ENCODE results near the gene RFX8. TPM values are rescaled to one million over a fixed set of nuclear protein-coding genes. Genes with fewer than 3 reads are reported as not detected.

Gene RFX8
- total and polyA plus RNA-seq, 2 of the 8 experiments (the other 6 are each of a cell fraction or from before 2014, with no cell fraction given), result 0.60 to 0.97 TPM

GRCh38 chr2:101415884-101416283, 59.0 kb downstream of the RFX8 start:
- Histone ChIP-seq H4K20me1 (replicated peaks in 1 of 2; ENCODE audit: control insufficient read depth in 1 of 2, insufficient read depth in 2 of 2, low read length in 2 of 2) (peaks cover 0 to 3% of the 10 kb centered on the region in 2 experiments), H3K36me3 (ENCODE audit: control insufficient read depth in 2 of 4, insufficient read depth in 4 of 4, low read length in 3 of 4) (no peaks in the 10 kb centered on the region), H3K23me2 (ENCODE audit: low read depth, low read length) (no peaks in the 10 kb centered on the region), H3K18ac (ENCODE audit: extremely low read depth, low read length) (no peak overlapping the region), H3K4me2 (ENCODE audit: insufficient read depth in 1 of 2, low read depth in 2 of 2, low read length in 2 of 2) (no peak overlapping the region), H3K79me2 (ENCODE audit: control insufficient read depth in 1 of 2, insufficient read depth in 2 of 2, low read length in 2 of 2) (no peaks in the 10 kb centered on the region), H3K9me3 (ENCODE audit: insufficient read depth in 2 of 2, low read depth in 1 of 2, low read length in 1 of 2) (peaks cover 0 to 6% of the 10 kb centered on the region in 2 experiments; a peak in 1 of 4 replicates), H4K91ac (replicated peaks; ENCODE audit: insufficient read length, low read length) (no peak overlapping the region), H2AK5ac (ENCODE audit: low read depth, low read length) (no peak overlapping the region), H3K14ac (ENCODE audit: insufficient read length) (no peak overlapping the region), H3K9ac (replicated peaks in 1 of 4; ENCODE audit: extremely low read depth in 1 of 4, low read depth in 3 of 4, low read length in 3 of 4) (no peak overlapping the region), H2BK12ac (ENCODE audit: low read depth, low read length) (no peak overlapping the region), H3K27ac (ENCODE audit: low read depth, low read length) (no peak overlapping the region), H4K8ac (ENCODE audit: extremely low read depth, insufficient read depth, low read length) (no peak overlapping the region), H3K23ac (ENCODE audit: insufficient read length) (no peak overlapping the region), H3K27me3 (replicated peaks in 1 of 4; ENCODE audit: control insufficient read depth in 3 of 4, extremely low read depth in 1 of 4, insufficient read depth in 3 of 4, low read length in 3 of 4) (no peaks in the 10 kb centered on the region), H4K5ac (ENCODE audit: insufficient read length, low read depth, low read length) (no peak overlapping the region), H2BK5ac (ENCODE audit: low read depth, low read length) (no peak overlapping the region), H3K4me1 (replicated peaks in 1 of 4; ENCODE audit: control insufficient read depth in 3 of 4, insufficient read depth in 4 of 4, low read length in 3 of 4) (peaks cover 0 to 3% (median under 1%) of the 10 kb centered on the region in 4 experiments; a peak in 3 of 7 replicates), H2AFZ (ENCODE audit: low read length) (no peak overlapping the region), H3K4ac (replicated peaks; ENCODE audit: insufficient read length, low read depth, low read length) (no peak overlapping the region), H3K4me3 (ENCODE audit: extremely low read depth in 1 of 4, insufficient read depth in 2 of 4, low read depth in 3 of 4, low read length in 4 of 4) (no peak overlapping the region), H3K79me1 (ENCODE audit: low read depth, low read length) (no peaks in the 10 kb centered on the region), H3K56ac (replicated peaks; ENCODE audit: insufficient read length, low read depth, low read length) (no peak overlapping the region), H2BK15ac (ENCODE audit: low read length) (no peak overlapping the region), H2BK20ac (ENCODE audit: low read length) (no peak overlapping the region), H2BK120ac (replicated peaks; ENCODE audit: low read depth, low read length) (no peak overlapping the region)
- ChIA-PET POLR2A (ENCODE audit: partially characterized antibody) (interaction anchor here (0.6 kb wide), 1 partner anchor 8 kb away, joined by 3 read pairs; no protein-coding TSS in a partner anchor), CTCF (ENCODE audit: partially characterized antibody) (interaction anchor here (0.6 to 2.5 kb wide), 3 partner anchors 52 to 75 kb away, joined by 3 to 7 read pairs (median 4); no protein-coding TSS in a partner anchor)
- 89% methylated on average over 1 of the region's 3 CpGs; no CpG with 5 or more reads in 1 of the 2 experiments for WGBS, 2 experiments (ENCODE audit: extremely low coverage in 1 of 2, insufficient coverage in 1 of 2, insufficient read length in 1 of 2, insufficient replicate concordance in 2 of 2, low coverage in 1 of 2, low lambda C conversion rate in 2 of 2, missing lambda C conversion rate in 1 of 2)
- DNase-seq (ENCODE audit: low read depth in 1 of 2, low spot score in 2 of 2) (no peak), FAIRE-seq (no peak)
- TF ChIP-seq BRCA1 (IDR thresholded peaks at IDR 0.05; ENCODE audit: low read depth, low read length) (no peak), CREB1 (IDR thresholded peaks at IDR 0.05) (no peak), E2F6 (IDR thresholded peaks at IDR 0.05) (no peak), CTBP2 (IDR thresholded peaks at IDR 0.05; ENCODE audit: borderline replicate concordance, insufficient read depth, insufficient read length, low read length) (no peak)

Measured in H1 (cell line).